B cell (primary cell): ENCODE results near the gene UNC119B.

Experiments used
- CTCF ChIP-seq: fragments of 200-600 bp; IDR thresholded peaks from one replicate; pipeline ENCODE4 v1.8.0; 2022; ENCODE audit warnings: antibody characterized with exemption, mild to moderate bottlenecking
- EZH2 ChIP-seq: IDR thresholded peaks from 2 replicates; pipeline ENCODE4 v1.6.1; 2012; ENCODE audit warnings: borderline replicate concordance, low read depth, mild to moderate bottlenecking, moderate library complexity, low read length; ENCODE audit not compliant: insufficient read depth, poor library complexity, severe bottlenecking

- peak; percentile 88 for TF ChIP-seq CTCF
- no peak for TF ChIP-seq EZH2
Measured at GRCh38 chr12:120713861-120714482, 3.7 kb downstream of the UNC119B start.
